NCI-H1092 treated with DMSO at 0.1 percent for 48 hours (cell line): ENCODE measurements around the gene MOGAT2.

Experiments used
- DNase-seq: peaks from one replicate; lab custom pipeline; 2025; lab: John Stamatoyannopoulos, UW

MOGAT2 gene

GRCh38 chr11:75780888-75781287, 63.2 kb downstream of the MOGAT2 start:
- DNase-seq: no peak

GRCh38 chr11:75781296-75781695, 63.7 kb downstream of the MOGAT2 start:
- DNase-seq: no peak

GRCh38 chr11:75781831-75782230, 64.2 kb downstream of the MOGAT2 start:
- DNase-seq: no peak
